Mesendoderm (in vitro differentiated cells): ENCODE data around the gene BRD3OS.

ENCODE experiments used
- DNase-seq: peaks from one replicate; pipeline ENCODE4 v3.0.0; 2013
- H2AK5ac ChIP-seq: 2 replicates; pipeline ENCODE4 v1.6.1; 2013; ENCODE audit warnings: low read length, inconsistent platforms
- H2BK120ac ChIP-seq: 2 replicates; pipeline ENCODE4 v1.6.1; 2013; ENCODE audit warnings: low read depth, mild to moderate bottlenecking, low read length, moderate library complexity, mixed read lengths
- H2BK15ac ChIP-seq: replicated peaks from 2 replicates; pipeline ENCODE4 v1.6.1; 2013; ENCODE audit warnings: low read depth, mild to moderate bottlenecking, moderate library complexity
- H2BK5ac ChIP-seq: 2 replicates; pipeline ENCODE4 v1.6.1; 2013; ENCODE audit warnings: low read length, inconsistent platforms
- H3K18ac ChIP-seq: 2 replicates; pipeline ENCODE4 v1.6.1; 2013; ENCODE audit warnings: mild to moderate bottlenecking, low read length, mixed read lengths
- H3K23ac ChIP-seq: one replicate; pipeline ENCODE4 v1.6.1; 2013; ENCODE audit warnings: low read length
- H3K27ac ChIP-seq: 2 replicates; pipeline ENCODE4 v1.5.1; 2013; ENCODE audit warnings: low read depth, mild to moderate bottlenecking, inconsistent platforms, low read length, moderate library complexity
- H3K27me3 ChIP-seq: 2 replicates; pipeline ENCODE4 v1.6.1; 2013; ENCODE audit warnings: low read length, control low read depth, mild to moderate bottlenecking, inconsistent platforms; ENCODE audit not compliant: insufficient read depth, poor library complexity
- H3K36me3 ChIP-seq: 2 replicates; pipeline ENCODE4 v1.6.1; 2013; ENCODE audit warnings: low read length, inconsistent platforms; ENCODE audit not compliant: control insufficient read depth, insufficient read depth
- H3K4ac ChIP-seq: one replicate; pipeline ENCODE4 v1.6.1; 2013; ENCODE audit warnings: low read depth, mild to moderate bottlenecking, low read length, moderate library complexity
- H3K4me1 ChIP-seq: 2 replicates; pipeline ENCODE4 v1.6.1; 2013; ENCODE audit warnings: low read depth, low read length, inconsistent platforms; ENCODE audit not compliant: control insufficient read depth
- H3K4me2 ChIP-seq: 2 replicates; pipeline ENCODE4 v1.6.1; 2013; ENCODE audit warnings: low read length
- H3K4me3 ChIP-seq: 2 replicates; pipeline ENCODE4 v1.5.1; 2013; ENCODE audit warnings: mild to moderate bottlenecking, low read length
- H3K56ac ChIP-seq: one replicate; pipeline ENCODE4 v1.6.1; 2013; ENCODE audit warnings: low read length
- H3K79me1 ChIP-seq: 2 replicates; pipeline ENCODE4 v1.6.1; 2013; ENCODE audit warnings: low read length, inconsistent platforms
- H3K79me2 ChIP-seq: 2 replicates; pipeline ENCODE4 v1.6.1; 2013; ENCODE audit warnings: mild to moderate bottlenecking, low read length; ENCODE audit not compliant: control insufficient read depth, insufficient read depth
- H3K9ac ChIP-seq: 2 replicates; pipeline ENCODE4 v1.6.1; 2013; ENCODE audit warnings: low read length, inconsistent platforms
- H4K5ac ChIP-seq: one replicate; pipeline ENCODE4 v1.6.1; 2013; ENCODE audit warnings: low read length
- H4K8ac ChIP-seq: one replicate; pipeline ENCODE4 v1.6.1; 2013; ENCODE audit warnings: low read depth, mild to moderate bottlenecking, control low read depth, low read length, moderate library complexity
- WGBS: extraction: QIAGEN DNeasy Blood & Tissue Kit; methylation state at CpG from one replicate; pipeline ENCODE4 v1.1.7; 2013; ENCODE audit warnings: low lambda C conversion rate, missing lambda C conversion rate; ENCODE audit not compliant: insufficient coverage; ENCODE audit errors: extremely low coverage; 5-methylcytosine and 5-hydroxymethylcytosine counted together

The BRD3OS gene

DNA sequence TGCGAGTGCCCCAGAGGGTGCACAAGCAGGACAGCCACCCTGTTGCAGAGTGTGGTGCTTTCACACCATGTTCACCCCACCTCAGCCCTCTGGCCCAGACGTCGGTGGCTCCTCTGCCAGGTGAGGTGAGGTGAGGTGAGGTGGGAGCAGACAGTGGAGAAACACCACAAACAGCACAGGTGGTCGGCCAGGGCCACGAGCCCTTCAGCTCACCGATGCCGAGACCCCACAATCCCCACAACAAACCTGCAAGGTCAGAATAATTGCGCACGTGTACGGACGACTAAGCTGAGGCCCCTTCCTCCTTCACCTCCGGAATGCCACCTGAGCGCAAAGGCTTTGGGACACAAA lies 32.0 kb downstream of the BRD3OS start:
- Histone ChIP-seq H3K27ac (no peak overlapping the region), H3K4me2 (no peak overlapping the region), H4K8ac (no peak overlapping the region), H3K79me2 (peaks cover 76% of the 10 kb centered on the region), H3K18ac (no peak overlapping the region), H2BK5ac (no peak overlapping the region), H3K4me3 (no peak overlapping the region), H2BK120ac (no peak overlapping the region), H3K23ac (no peak overlapping the region), H3K9ac (no peak overlapping the region), H3K27me3 (no peaks in the 10 kb centered on the region), H3K79me1 (peaks cover 23% of the 10 kb centered on the region), H2AK5ac (no peak overlapping the region), H4K5ac (no peak overlapping the region), H3K4me1 (no peaks in the 10 kb centered on the region), H3K56ac (no peak overlapping the region), H2BK15ac (no peak overlapping the region), H3K4ac (no peak overlapping the region), H3K36me3 (no peaks in the 10 kb centered on the region)
- DNase-seq: no peak
- WGBS: no CpG with 5 or more reads among the region's 13 CpGs

DNA sequence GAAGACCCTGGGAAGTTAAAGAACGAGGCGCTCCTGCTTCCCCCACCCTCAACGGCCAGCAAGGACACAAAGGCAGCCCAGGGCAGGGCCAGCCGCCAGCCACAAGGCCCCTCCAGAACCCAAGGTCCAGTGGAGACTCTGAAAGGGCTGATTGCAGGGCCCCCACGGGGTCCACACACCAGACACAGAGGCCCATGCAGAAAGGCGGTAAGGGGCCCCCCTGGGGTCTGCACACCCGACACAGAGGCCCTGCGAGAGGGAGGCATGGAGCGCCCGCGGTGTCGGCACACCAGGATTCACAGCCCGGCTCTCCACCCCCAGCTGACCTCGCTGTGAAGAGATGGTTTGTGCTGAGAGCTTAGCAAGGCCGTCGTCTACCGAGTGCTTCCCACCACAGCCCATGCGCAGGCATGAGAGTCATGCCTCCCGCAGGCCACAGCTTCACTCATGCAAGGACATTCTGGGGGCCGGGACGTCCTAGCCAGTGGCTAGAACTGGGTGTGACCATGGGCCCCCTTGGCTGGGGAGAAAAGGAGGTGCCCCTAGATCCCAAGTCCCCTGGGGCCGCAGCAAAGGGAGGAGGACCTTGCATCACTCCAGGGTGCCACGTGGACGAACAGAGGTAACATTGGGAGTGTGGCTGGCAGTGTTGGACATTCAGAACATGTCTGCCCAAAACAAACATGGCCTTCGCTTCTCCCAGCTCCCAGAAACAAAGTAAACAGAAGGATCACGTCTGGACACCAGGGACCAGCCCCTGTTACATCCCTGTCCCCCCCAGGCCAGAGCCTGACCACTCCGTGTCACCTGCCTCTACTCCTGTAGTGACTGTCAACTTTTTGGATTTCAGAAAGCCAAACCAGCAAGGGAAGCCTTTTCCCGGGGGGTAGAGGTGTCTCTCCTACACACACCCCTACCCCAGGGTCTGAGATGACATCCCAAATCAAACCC lies 32.7 kb downstream of the BRD3OS start:
- no peak overlapping the region for H3K56ac ChIP-seq
- H3K4me1 ChIP-seq: no peaks in the 10 kb centered on the region
- no peak overlapping the region for H2BK120ac ChIP-seq
- WGBS: no CpG with 5 or more reads among the region's 28 CpGs
- H3K4me2 ChIP-seq: no peak overlapping the region
- H2AK5ac ChIP-seq: no peak overlapping the region
- H3K36me3 ChIP-seq: no peaks in the 10 kb centered on the region
- H3K4ac ChIP-seq: no peak overlapping the region
- no peak for DNase-seq
- peaks cover 84% of the 10 kb centered on the region for H3K79me2 ChIP-seq
- H4K5ac ChIP-seq: no peak overlapping the region
- no peak overlapping the region for H3K9ac ChIP-seq
- no peak overlapping the region for H3K4me3 ChIP-seq
- no peak overlapping the region for H3K23ac ChIP-seq
- H3K27me3 ChIP-seq: no peaks in the 10 kb centered on the region
- no peak overlapping the region for H2BK5ac ChIP-seq
- no peak overlapping the region for H2BK15ac ChIP-seq
- no peak overlapping the region for H3K18ac ChIP-seq
- no peak overlapping the region for H3K27ac ChIP-seq
- H3K79me1 ChIP-seq: peaks cover 26% of the 10 kb centered on the region
- no peak overlapping the region for H4K8ac ChIP-seq

DNA sequence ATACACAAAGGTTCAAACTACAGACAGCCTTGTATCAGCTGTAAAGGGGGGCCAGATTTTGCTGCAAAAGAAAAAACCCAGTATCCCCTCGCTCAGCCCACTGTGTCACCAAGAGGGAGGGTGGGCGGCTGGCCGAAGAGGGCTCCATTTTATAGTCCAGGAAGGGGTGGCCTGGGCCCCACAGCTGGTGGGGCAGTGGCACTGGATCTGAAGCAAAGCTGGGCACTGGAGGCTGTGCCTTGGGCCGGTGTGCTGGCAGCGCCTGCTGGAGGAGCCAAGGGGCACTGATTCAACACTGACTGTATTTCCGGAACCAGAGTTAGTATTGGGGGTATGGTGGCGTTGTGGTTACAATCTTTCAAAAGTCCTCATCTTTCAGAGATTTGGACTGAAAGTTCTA lies 33.4 kb downstream of the BRD3OS start:
- H3K36me3 ChIP-seq: no peaks in the 10 kb centered on the region
- H3K27me3 ChIP-seq: no peaks in the 10 kb centered on the region
- no peak overlapping the region for H2BK15ac ChIP-seq
- H3K56ac ChIP-seq: no peak overlapping the region
- no peak overlapping the region for H2AK5ac ChIP-seq
- H3K9ac ChIP-seq: no peak overlapping the region
- H3K18ac ChIP-seq: no peak overlapping the region
- no peak overlapping the region for H3K4me2 ChIP-seq
- H3K79me1 ChIP-seq: peaks cover 31% of the 10 kb centered on the region
- no peak overlapping the region for H3K23ac ChIP-seq
- H3K79me2 ChIP-seq: peaks cover 89% of the 10 kb centered on the region
- no peak overlapping the region for H2BK120ac ChIP-seq
- H3K4me3 ChIP-seq: no peak overlapping the region
- H3K4me1 ChIP-seq: no peaks in the 10 kb centered on the region
- H2BK5ac ChIP-seq: no peak overlapping the region
- no peak overlapping the region for H3K27ac ChIP-seq
- H3K4ac ChIP-seq: no peak overlapping the region
- DNase-seq: no peak
- no peak overlapping the region for H4K5ac ChIP-seq
- no CpG with 5 or more reads among the region's 7 CpGs for WGBS
- no peak overlapping the region for H4K8ac ChIP-seq

DNA sequence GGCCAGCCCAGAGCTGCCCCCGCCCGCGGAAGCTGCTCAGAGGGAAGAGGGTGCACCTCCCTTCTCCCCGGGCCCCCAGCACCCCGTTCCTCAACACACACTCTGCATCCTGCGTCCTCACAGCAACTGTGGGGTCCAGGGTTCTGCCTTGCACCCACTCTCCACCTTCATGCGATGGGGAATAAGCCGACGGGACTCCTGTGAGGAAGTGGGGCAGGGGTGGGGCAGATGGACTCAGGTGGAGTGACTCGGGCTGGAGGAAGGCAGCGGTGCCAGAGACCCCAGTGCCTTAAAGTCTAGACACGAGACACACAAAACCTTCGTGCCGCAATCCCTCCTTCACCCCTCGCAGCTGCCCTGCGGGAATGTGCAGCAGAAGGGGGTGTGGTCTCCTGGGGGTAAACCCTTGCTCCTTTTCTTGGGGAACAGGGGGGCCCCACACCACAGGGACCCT lies 33.9 kb downstream of the BRD3OS start:
- WGBS: no CpG with 5 or more reads among the region's 16 CpGs
- Histone ChIP-seq H3K4me2 (no peak overlapping the region), H3K4me1 (no peaks in the 10 kb centered on the region), H3K79me2 (peaks cover 91% of the 10 kb centered on the region), H2BK5ac (no peak overlapping the region), H2BK15ac (no peak overlapping the region), H3K27ac (no peak overlapping the region), H3K4me3 (no peak overlapping the region), H4K8ac (no peak overlapping the region), H3K9ac (no peak overlapping the region), H3K56ac (no peak overlapping the region), H3K36me3 (no peaks in the 10 kb centered on the region), H3K4ac (no peak overlapping the region), H3K27me3 (no peaks in the 10 kb centered on the region), H2BK120ac (no peak overlapping the region), H4K5ac (no peak overlapping the region), H3K23ac (no peak overlapping the region), H3K18ac (no peak overlapping the region), H2AK5ac (no peak overlapping the region), H3K79me1 (peaks cover 30% of the 10 kb centered on the region)
- DNase-seq: no peak

DNA sequence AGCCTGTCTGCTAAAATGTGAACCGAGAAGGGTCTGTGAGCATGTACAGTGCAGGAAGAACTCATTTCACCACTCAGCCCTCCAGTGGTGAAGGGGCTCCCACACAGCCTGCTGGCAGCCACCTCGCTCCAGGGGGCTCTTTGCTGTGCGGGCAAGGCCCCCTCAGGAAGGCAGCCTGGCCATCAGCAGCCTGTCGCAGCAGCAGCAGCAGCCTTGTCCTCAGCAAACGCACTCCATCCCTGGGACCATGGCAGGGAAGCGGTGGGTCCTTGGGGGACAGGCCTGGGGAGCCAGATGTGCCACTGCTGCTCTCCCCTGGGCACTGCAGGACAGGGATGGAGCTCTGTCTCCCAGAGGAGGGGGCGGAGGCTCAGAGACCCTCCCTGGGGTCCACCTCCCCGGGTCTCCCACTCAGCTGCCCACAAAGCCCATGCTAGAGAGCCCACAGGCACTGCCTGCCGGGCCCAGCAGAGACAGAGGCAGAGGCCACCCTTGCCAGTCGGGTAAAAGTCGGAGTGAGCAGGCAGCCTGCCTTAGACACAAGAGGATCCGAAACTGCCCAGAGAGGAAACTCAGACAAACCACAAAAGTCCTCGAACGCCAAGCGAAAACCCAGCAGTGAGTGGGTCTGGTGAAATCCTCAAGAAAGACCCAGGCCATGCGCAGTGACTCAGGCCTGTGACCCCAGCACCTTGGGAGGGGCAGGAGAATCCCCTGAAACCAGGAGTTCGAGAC lies 34.5 kb downstream of the BRD3OS start:
- no peak overlapping the region for H3K23ac ChIP-seq
- H3K4me3 ChIP-seq: no peak overlapping the region
- no peak overlapping the region for H3K18ac ChIP-seq
- H2AK5ac ChIP-seq: no peak overlapping the region
- H2BK15ac ChIP-seq: no peak overlapping the region
- H3K56ac ChIP-seq: no peak overlapping the region
- H3K79me1 ChIP-seq: peaks cover 33% of the 10 kb centered on the region
- no peaks in the 10 kb centered on the region for H3K36me3 ChIP-seq
- no peak for DNase-seq
- no peak overlapping the region for H2BK120ac ChIP-seq
- H3K4me2 ChIP-seq: no peak overlapping the region
- H3K4me1 ChIP-seq: no peaks in the 10 kb centered on the region
- no peak overlapping the region for H4K5ac ChIP-seq
- WGBS: no CpG with 5 or more reads among the region's 17 CpGs
- no peaks in the 10 kb centered on the region for H3K27me3 ChIP-seq
- H2BK5ac ChIP-seq: no peak overlapping the region
- no peak overlapping the region for H3K9ac ChIP-seq
- H3K27ac ChIP-seq: no peak overlapping the region
- no peak overlapping the region for H3K4ac ChIP-seq
- H4K8ac ChIP-seq: no peak overlapping the region
- H3K79me2 ChIP-seq: peaks cover 94% of the 10 kb centered on the region
